HepG2 (cell line): ENCODE results near the gene NBEAL1.
"Not testable (repeated sequence)": the region's sequence is repeated elsewhere in the genome, so short reads cannot be mapped to it uniquely, and the experiment has no call there.

Experiments
- GABPA ChIP-seq, 2 experiments: IDR thresholded peaks; 2 replicates each; pipeline ENCODE4 v1.6.1; 2011 to 2016; ENCODE audit warnings: low read depth in 2 of 2, low read length in 1 of 2, missing biosample characterization in 1 of 2, missing genetic modification characterization in 1 of 2
- MED13 ChIP-seq: sonication (generic); formaldehyde crosslinking; IDR thresholded peaks from 2 replicates; pipeline ENCODE4 v1.5.0; 2020; ENCODE audit warnings: missing genetic modification reagents
- SALL1 ChIP-seq: sonication (generic); formaldehyde crosslinking; IDR thresholded peaks from 2 replicates; pipeline ENCODE4 v1.8.0; 2022; ENCODE audit warnings: mild to moderate bottlenecking, missing genetic modification reagents
- YY1 ChIP-seq: IDR thresholded peaks from 2 replicates; pipeline ENCODE4 v1.6.1; 2011; ENCODE audit warnings: low read length, low read depth, moderate library complexity, mild to moderate bottlenecking; ENCODE audit not compliant: insufficient read depth, insufficient replicate concordance

DNA sequence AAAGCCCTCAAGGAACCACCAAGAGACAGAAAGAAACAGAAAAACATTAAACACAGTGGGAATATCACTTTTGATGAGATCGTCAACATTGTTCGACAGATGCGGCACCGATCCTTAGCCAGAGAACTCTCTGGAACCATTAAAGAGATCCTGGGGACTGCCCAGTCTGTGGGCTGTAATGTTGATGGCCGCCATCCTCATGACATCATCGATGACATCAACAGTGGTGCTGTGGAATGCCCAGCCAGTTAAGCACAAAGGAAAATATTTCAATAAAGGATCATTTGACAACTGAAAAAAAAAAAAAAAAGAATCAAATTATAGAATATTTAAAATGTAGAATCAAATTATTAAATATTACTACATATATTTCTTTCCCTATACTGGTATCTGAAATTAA is 176.4 kb downstream of the NBEAL1 start:
- TF ChIP-seq SALL1; YY1; MED13; GABPA (IDR thresholded peaks at IDR 0.05; ENCODE audit: low read depth, low read length); GABPA (CRISPR knock-in tag; IDR thresholded peaks at IDR 0.05; ENCODE audit: low read depth): not testable (repeated sequence)
